GM18502 (cell line): ENCODE results near the gene TFF1.

Experiments used
- ATAC-seq: cut with Tn5 transposase; IDR thresholded peaks from one replicate; pipeline ENCODE4 v1.9.1; 2021; ENCODE audit warnings: mild to moderate bottlenecking; ENCODE audit not compliant: unreplicated experiment, poor library complexity

TFF1 gene

GRCh38 chr21:42330380-42331371 is 35.7 kb downstream of the TFF1 start:
- ATAC-seq = no peak

GRCh38 chr21:42324896-42325295 is 41.4 kb downstream of the TFF1 start:
- ATAC-seq = no peak

GRCh38 chr21:42321845-42322244 is 44.5 kb downstream of the TFF1 start:
- ATAC-seq = no peak

- ATAC-seq = no peak
Measured at GRCh38 chr21:42321231-42321630, 45.1 kb downstream of the TFF1 start.

- no peak for ATAC-seq
Measured at GRCh38 chr21:42320791-42321190, 45.5 kb downstream of the TFF1 start.

- no peak for ATAC-seq
Measured at GRCh38 chr21:42319851-42320572, 46.3 kb downstream of the TFF1 start.

- no peak for ATAC-seq
Measured at GRCh38 chr21:42319376-42319775, 47.0 kb downstream of the TFF1 start.

GRCh38 chr21:42317826-42318746 is 48.2 kb downstream of the TFF1 start:
- no peak for ATAC-seq

- ATAC-seq = no peak
Measured at GRCh38 chr21:42317341-42317741, 49.0 kb downstream of the TFF1 start.

- ATAC-seq = no peak
Measured at GRCh38 chr21:42316891-42317290, 49.4 kb downstream of the TFF1 start.

GRCh38 chr21:42315296-42315891 is 50.9 kb downstream of the TFF1 start, which contains the start of gene TFF3:
TFF3 (minus strand) TSS chr21:42315409; CDS start chr21:42315374, 35 bp downstream.
- ATAC-seq = no peak

GRCh38 chr21:42314616-42315295 is 51.6 kb downstream of the TFF1 start:
- ATAC-seq = no peak

- ATAC-seq = no peak
Measured at GRCh38 chr21:42313501-42313969, 52.8 kb downstream of the TFF1 start.

- ATAC-seq = no peak
Measured at GRCh38 chr21:42312626-42313104, 53.7 kb downstream of the TFF1 start.
